ENCODE measurements around the gene BCL11A.

DNA sequence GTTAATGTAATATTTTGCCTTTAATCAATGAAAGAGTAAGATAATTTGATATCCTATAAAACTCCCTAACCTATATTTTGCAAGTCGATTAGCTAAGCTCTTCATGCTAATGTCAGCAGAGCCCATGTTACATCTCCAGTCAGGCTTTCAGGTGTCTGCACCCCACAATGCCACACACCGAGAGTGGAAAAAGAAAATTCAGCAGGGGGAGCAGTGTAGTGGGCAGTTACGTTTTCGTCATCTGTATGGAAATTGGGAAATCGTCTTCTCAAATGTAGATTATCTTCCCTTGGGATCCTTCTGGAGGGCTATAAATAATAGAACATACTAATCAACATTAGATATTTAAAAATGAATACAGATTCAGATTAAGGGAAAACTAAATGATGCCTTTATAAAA lies 66.3 kb downstream of the BCL11A start:
- TF ChIP-seq, protein P1, sequence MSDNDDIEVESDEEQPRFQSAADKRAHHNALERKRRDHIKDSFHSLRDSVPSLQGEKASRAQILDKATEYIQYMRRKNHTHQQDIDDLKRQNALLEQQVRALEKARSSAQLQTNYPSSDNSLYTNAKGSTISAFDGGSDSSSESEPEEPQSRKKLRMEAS (IDR thresholded peaks at IDR 0.05), result no peak
- TF ChIP-seq FOXM1 (IDR thresholded peaks at IDR 0.05; ENCODE audit: borderline replicate concordance, low read depth), result no peak
- TF ChIP-seq TCF12 (IDR thresholded peaks at IDR 0.05; ENCODE audit: low read depth), result no peak
- TF ChIP-seq YY1 (IDR thresholded peaks at IDR 0.05; ENCODE audit: low read depth), result no peak
- TF ChIP-seq EP300 (IDR thresholded peaks at IDR 0.05; ENCODE audit: borderline replicate concordance), result no peak
- TF ChIP-seq RAD21 (IDR thresholded peaks at IDR 0.05; ENCODE audit: low read depth), result no peak
- no peak for TF ChIP-seq CREB1 (IDR thresholded peaks at IDR 0.05; ENCODE audit: low read depth)
- no peak for TF ChIP-seq NFIC (IDR thresholded peaks at IDR 0.05)
- TF ChIP-seq TAF1 (IDR thresholded peaks at IDR 0.05; ENCODE audit: low read depth), result no peak
- no peak for TF ChIP-seq TEAD4 (IDR thresholded peaks at IDR 0.05)
- no peak for TF ChIP-seq REST (IDR thresholded peaks at IDR 0.05; ENCODE audit: low read depth)
- TF ChIP-seq CEBPB (IDR thresholded peaks at IDR 0.05), result no peak
- no peak for TF ChIP-seq EGR1 (IDR thresholded peaks at IDR 0.05)

Data from Ishikawa (cell line).